CD4-positive, alpha-beta T cell treated with Interferon alpha-2 for 1 hour (primary cell): ENCODE results near the gene CAPNS2.
A peak's percentile ranks its signal among the peaks of the same experiment; 100 is the strongest.

Experiments
- DNase-seq, 2 donors: peaks; one replicate each; pipeline ENCODE4 v3.0.0-alpha.2; 2020 to 2022

Gene CAPNS2

GRCh38 chr16:55566432-55567175 lies at the start of gene CAPNS2:
CAPNS2 (plus strand) TSS chr16:55566684; CDS start chr16:55566757, 73 bp downstream.
- DNase-seq = no peak

DNA sequence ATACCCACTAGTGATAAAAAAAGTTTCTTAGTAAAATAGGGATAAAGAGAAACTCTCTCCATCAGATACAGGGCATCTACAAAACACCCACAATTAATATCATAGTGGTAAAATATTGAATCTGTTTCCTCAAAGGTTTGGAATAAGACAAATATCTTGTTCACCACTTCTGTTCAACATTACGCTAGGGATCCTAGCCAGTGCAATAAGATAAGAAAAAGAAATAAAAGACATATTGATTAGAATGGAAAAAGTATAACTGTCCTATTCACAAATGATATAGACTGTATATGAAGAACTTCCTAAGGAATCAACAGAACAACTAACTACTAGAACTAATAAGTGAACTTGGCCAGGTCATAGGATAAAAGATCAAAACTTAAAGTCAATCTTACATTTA lies 44.7 kb upstream of the CAPNS2 start:
- DNase-seq = no peak

DNA sequence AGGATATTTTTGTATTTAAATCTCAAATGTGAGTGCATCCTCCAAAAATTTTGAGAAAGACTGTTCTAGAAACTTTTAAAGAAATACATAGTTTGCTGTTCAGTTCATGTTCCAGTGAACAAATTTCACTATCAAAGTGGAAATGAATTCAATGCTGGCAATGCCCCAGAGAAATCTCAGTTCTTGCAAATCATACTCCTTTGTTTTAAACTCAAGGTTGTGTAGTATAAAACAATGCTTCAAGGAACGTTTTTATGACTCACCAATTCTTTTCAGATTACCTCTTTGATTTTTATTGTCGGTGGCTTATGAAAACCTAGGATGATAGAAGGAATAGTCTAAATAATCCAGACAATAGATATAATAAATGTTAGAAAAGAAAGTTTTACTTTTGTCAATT lies 40.0 kb upstream of the CAPNS2 start:
- no peak for DNase-seq

- no peak for DNase-seq
Measured at GRCh38 chr16:55527885-55528284, 38.6 kb upstream of the CAPNS2 start.

- DNase-seq = no peak
Measured at GRCh38 chr16:55529018-55529417, 37.5 kb upstream of the CAPNS2 start.

- no peak for DNase-seq
Measured at GRCh38 chr16:55530316-55530856, 36.1 kb upstream of the CAPNS2 start.

DNA sequence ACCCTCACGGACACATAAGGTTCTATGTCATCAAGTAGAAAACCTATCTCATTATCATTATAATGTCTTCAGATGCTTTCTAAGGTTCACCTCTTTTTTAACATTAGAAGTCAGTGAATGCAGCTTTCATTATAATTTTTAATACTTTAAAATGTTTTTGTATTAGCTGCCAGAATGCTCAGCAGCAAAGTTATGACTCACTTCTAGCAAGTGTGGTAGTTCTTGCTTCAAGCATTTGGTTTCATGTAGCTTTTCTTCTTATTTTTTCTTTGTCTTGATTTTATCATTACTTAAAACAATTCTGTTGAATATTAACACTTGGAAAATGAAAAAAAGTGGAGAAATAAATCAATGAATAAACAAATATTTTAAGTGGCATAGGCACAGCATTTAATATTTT lies 34.3 kb upstream of the CAPNS2 start:
- DNase-seq = no peak

- no peak for DNase-seq
Measured at GRCh38 chr16:55534756-55535155, 31.7 kb upstream of the CAPNS2 start.

DNA sequence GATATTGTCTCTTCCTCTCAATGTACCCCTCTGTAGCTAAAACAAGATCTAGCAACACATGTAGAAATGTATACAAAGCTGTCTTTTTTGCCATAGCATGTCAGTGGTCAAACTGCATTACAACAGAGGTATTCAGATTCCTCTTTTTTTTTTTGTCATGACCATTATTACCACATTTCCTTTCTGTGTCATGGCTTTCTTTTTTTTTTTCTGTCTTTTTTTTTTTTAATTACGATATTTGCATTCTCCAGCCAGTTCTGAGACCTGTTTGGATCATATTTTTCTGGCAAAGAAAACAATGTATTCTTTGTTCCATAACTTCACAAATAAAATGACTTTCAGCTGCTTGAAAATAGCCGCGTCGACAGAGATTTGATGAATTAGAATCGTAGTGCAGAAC lies 27.4 kb upstream of the CAPNS2 start:
- DNase-seq = peak in 1 of 2 donors; percentile 0

DNA sequence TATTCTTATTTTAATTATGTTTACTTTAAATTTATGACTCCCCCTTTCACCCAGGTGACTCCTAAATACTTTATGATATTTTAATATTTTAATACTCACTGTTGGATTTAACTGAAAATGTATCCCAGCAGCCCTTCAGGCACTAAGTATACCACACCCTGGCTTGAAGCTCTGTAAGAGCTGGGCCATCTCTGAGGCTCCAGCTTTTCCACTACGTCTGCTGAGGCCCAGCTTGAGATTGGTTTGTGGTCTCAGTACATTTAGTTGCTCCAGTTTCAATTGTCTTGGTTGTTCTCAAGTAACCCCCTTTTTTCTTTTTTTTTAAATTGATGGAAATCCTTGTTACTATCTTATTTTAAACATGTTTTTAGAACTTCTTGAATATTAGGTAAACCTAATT lies 27.0 kb upstream of the CAPNS2 start:
- DNase-seq = no peak

- no peak for DNase-seq
Measured at GRCh38 chr16:55540221-55540620, 26.3 kb upstream of the CAPNS2 start.

GRCh38 chr16:55542459-55543082 lies 23.9 kb upstream of the CAPNS2 start:
- no peak for DNase-seq

DNA sequence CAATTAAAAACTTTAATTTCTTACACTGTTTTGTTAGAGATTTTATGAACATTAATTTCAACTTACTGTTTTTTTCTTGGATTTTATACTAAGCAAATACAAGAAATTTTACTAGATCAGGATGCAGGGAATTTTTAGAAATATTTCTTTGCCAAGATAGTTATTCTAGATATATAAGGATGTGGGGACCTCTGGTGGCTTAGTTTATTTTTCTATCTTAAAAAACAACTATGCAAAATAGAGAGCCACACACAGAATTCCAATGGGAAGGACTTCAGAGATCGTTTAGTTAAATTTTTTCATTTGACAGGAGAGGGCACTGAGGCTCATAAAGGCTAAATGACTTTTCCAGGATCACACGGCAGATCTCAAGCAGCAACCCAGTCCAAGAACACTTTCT lies 23.0 kb upstream of the CAPNS2 start:
- DNase-seq = no peak

DNA sequence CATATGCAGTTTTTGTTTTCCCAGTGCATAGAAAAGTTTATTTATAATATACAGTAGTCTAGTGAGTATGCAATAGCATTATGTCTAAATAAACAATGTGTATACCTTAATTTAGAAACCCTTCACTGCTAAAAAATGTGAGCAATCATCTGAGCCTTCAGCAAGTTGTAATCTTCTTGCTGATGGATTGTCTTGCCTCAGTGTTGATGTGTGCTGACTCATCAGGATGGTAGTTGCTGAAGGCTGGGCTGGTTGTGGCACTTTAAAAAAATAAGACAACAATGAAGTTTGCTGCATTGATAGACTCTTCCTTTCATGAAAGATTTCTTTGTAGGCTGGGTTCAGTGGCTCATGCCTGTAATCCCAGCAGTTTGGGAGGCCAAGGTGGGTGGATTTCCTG lies 13.9 kb upstream of the CAPNS2 start:
- no peak for DNase-seq

- no peak for DNase-seq
Measured at GRCh38 chr16:55555436-55555835, 11.0 kb upstream of the CAPNS2 start.

- no peak for DNase-seq
Measured at GRCh38 chr16:55557186-55557585, 9.3 kb upstream of the CAPNS2 start.

GRCh38 chr16:55559233-55559632 lies 7.3 kb upstream of the CAPNS2 start:
- DNase-seq = no peak

GRCh38 chr16:55559933-55560516 lies 6.5 kb upstream of the CAPNS2 start:
- no peak for DNase-seq

DNA sequence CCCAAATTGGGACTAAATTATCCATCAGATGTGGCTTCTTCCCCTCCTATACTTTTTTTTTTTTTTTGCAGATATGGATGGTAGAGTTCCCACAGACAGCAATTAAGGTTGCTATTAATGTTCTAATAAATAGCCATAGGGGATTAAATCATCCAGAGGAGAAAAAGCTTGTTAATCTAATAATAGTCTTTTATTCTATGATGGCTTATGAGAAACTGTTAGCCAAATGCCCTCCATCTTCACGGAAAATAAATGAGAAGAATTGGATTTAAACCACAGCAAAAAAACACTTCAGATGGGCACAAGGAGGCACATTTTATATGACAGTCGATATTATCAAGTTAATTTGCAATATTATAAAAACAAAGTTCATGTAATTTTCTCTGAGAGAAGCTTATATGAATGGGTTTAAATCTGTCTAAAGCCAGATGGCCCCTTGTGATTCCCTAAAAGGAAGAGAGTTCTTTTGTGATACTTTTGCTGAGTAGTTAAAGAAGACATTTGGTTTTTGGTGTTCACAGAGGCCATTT lies 5.1 kb upstream of the CAPNS2 start:
- no peak for DNase-seq

DNA sequence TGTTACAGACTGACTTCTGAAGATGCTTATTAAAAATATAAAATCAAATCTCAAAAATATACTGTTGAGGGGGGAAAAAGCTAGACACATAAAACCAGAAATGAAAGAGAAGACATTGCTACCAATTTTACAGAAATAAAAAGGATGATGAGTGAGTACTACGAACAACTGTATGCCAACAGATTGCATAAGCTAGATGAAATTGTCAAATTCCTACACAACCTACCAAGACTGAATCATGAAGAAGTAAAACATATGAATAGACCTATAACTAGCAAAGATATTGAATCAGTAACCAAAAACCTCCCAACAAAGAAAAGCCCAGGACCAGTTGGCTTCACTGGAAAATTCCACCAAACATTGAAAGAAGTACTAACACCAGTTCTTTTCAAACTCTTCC lies 3.5 kb upstream of the CAPNS2 start:
- no peak for DNase-seq

DNA sequence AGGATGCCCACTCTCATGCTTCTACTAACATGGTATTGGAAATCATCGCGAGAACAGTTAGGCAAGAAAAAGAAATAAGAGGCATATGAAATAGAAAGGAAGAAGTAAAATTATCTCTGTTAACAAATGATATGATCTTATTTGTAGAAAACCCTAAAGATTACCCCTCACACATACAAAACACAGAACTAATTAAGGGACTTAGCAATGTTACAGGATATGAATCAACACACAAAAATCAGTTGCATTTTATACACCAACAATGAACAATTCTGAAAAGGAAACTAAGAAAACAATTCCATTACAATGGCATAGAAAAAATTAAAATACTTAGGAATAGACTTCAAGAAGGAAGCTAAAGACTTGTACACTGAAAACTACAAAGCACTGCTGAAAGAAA lies 2.7 kb upstream of the CAPNS2 start:
- no peak for DNase-seq

DNA sequence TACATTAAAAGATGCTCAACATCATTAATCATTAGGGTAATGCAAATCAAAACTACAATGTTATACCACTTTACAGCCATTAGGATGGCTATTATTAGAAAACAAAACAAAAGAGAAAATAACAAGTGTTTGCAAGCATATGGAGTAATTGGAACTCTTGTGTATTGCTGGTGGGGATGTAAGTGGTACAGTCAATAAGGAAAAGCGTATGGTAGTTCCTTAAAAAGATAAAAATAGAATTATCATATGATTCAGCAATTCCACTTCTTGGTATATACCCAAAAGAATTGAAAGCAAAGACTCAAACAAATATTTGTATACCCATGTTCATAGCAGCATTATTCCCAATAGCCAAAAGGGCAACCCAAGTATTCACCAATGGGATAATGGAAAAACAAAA lies 1.4 kb upstream of the CAPNS2 start:
- DNase-seq = no peak

DNA sequence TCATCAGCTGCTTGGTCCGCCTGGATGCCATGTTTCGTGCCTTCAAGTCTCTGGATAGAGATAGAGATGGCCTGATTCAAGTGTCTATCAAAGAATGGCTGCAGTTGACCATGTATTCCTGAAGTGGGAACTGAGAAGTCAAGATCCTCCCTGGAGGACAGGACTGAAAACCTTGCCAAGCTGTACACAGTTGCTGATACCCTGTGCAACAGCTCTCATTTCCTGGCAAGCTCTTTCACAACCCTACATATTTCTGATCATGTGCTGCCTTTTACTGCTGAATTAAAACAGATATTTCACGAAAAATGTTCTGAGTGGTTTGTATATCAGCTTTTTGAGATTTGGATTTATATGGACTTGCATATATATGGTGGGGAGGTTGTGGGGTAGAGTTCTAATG lies 898 bp downstream of the CAPNS2 start:
- DNase-seq = no peak

DNA sequence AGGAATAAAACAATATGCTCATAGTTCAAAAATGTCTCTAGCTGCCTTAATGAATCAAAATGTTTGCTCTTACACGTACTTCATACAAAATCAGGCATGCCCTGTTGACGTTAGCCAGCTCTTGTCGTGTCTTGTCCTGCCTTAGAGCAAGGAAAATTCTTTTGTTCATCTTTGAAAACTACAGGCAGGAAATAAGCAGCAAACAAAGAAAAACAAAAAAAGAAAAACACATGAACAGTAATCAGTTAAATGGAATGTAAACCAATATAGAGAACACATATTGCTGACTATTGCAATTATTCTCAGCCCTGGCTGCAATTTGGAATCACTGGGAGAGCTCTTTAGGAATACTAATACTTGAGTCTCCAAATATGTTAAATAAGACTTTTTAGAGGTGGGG lies 1.7 kb downstream of the CAPNS2 start:
- DNase-seq = no peak
